GM10847 (cell line): ENCODE measurements around the gene CCDC81.

Source experiments
- POLR2A ChIP-seq: IDR thresholded peaks from 2 replicates; pipeline ENCODE4 v1.6.1; 2011; ENCODE audit not compliant: insufficient read length; ENCODE audit errors: extremely low read depth

CCDC81 gene

GRCh38 chr11:86374586-86374985 is at the start of gene CCDC81:
Gene CCDC81, plus strand, starts transcription at chr11:86374887. Its CDS starts 277 bp downstream, at chr11:86375164.
- TF ChIP-seq POLR2A, result no peak

GRCh38 chr11:86335131-86335767 is 39.4 kb upstream of the CCDC81 start:
- no peak for TF ChIP-seq POLR2A

GRCh38 chr11:86337227-86337626 is 37.5 kb upstream of the CCDC81 start:
- TF ChIP-seq POLR2A, result no peak

- TF ChIP-seq POLR2A, result no peak
These were observed 33.3 kb upstream of the CCDC81 start for GRCh38 chr11:86341382-86341781.

GRCh38 chr11:86346513-86346912 is 28.2 kb upstream of the CCDC81 start:
- no peak for TF ChIP-seq POLR2A

GRCh38 chr11:86355256-86355655 is 19.4 kb upstream of the CCDC81 start:
- no peak for TF ChIP-seq POLR2A

GRCh38 chr11:86358720-86359119 is 16.0 kb upstream of the CCDC81 start:
- TF ChIP-seq POLR2A, result no peak

- no peak for TF ChIP-seq POLR2A
These were observed 13.8 kb upstream of the CCDC81 start for GRCh38 chr11:86360775-86361395.

- TF ChIP-seq POLR2A, result no peak
These were observed 11.3 kb upstream of the CCDC81 start for GRCh38 chr11:86363424-86363823.

GRCh38 chr11:86365546-86365945 is 9.1 kb upstream of the CCDC81 start:
- TF ChIP-seq POLR2A, result no peak

GRCh38 chr11:86369668-86370067 is 5.0 kb upstream of the CCDC81 start:
- TF ChIP-seq POLR2A, result no peak

- TF ChIP-seq POLR2A, result no peak
These were observed 4.5 kb upstream of the CCDC81 start for GRCh38 chr11:86370171-86370570.

GRCh38 chr11:86370922-86371594 is 3.6 kb upstream of the CCDC81 start:
- TF ChIP-seq POLR2A, result no peak

GRCh38 chr11:86372041-86372440 is 2.6 kb upstream of the CCDC81 start:
- TF ChIP-seq POLR2A, result no peak

GRCh38 chr11:86372586-86372985 is 2.1 kb upstream of the CCDC81 start:
- TF ChIP-seq POLR2A, result no peak

GRCh38 chr11:86374069-86374468 is 618 bp upstream of the CCDC81 start:
- no peak for TF ChIP-seq POLR2A
